OCI-LY3 (cell line): ENCODE results near the gene NUB1.

Experiments used
- H2AFZ ChIP-seq: fragments of 200-600, 300-600 bp; shearing (Covaris generic); 2 replicates; pipeline ENCODE4 v1.6.0; 2014; ENCODE audit warnings: antibody characterized with exemption, low read depth, low read length
- H3K27ac ChIP-seq: fragments of 200-600, 300-600 bp; sonication (generic); 2 replicates; pipeline ENCODE4 v1.5.1; 2014; ENCODE audit warnings: mild to moderate bottlenecking, low read length, moderate library complexity, mixed read lengths
- H3K27me3 ChIP-seq: fragments of 200-600, 300-600 bp; sonication (generic); 2 replicates; pipeline ENCODE4 v1.6.1; 2014; ENCODE audit warnings: low read depth, low read length, mixed read lengths
- H3K36me3 ChIP-seq: fragments of 200-600, 300-600 bp; sonication (generic); replicated peaks from 2 replicates; pipeline ENCODE3; 2014; ENCODE audit warnings: low read depth, low read length, mixed read lengths
- H3K4me1 ChIP-seq: fragments of 300-600, 200-600 bp; sonication (generic); 2 replicates; pipeline ENCODE4 v1.6.1; 2014; ENCODE audit warnings: low read length, mixed read lengths
- H3K4me2 ChIP-seq: fragments of 200-600, 300-600 bp; sonication (generic); 2 replicates; pipeline ENCODE4 v1.6.1; 2014; ENCODE audit warnings: low read length, mixed read lengths
- H3K4me3 ChIP-seq: fragments of 300-600, 200-600 bp; sonication (generic); 2 replicates; pipeline ENCODE4 v1.5.1; 2014; ENCODE audit warnings: antibody characterized with exemption, mild to moderate bottlenecking, low read length, moderate library complexity
- H3K79me2 ChIP-seq: fragments of 300-600, 200-600 bp; shearing (Covaris generic); 2 replicates; pipeline ENCODE4 v1.6.1; 2014; ENCODE audit warnings: mild to moderate bottlenecking, low read length, mixed read lengths
- H3K9ac ChIP-seq: fragments of 300-600, 200-600 bp; shearing (Covaris generic); 2 replicates; pipeline ENCODE4 v1.6.0; 2014; ENCODE audit warnings: mild to moderate bottlenecking, low read length, moderate library complexity
- H3K9me3 ChIP-seq: fragments of 200-600, 300-600 bp; shearing (Covaris generic); 2 replicates; pipeline ENCODE4 v1.6.1; 2014; ENCODE audit warnings: low read length, mixed read lengths; ENCODE audit not compliant: insufficient read depth
- H4K20me1 ChIP-seq: fragments of 200-600, 300-600 bp; sonication (generic); 2 replicates; pipeline ENCODE4 v1.6.1; 2016; ENCODE audit warnings: low read length, mixed read lengths; ENCODE audit not compliant: insufficient read depth
- EZH2phosphoT487 ChIP-seq: fragments of 200-600 bp; shearing (Covaris generic); IDR thresholded peaks from 2 replicates; pipeline ENCODE4 v1.6.1; 2018; ENCODE audit warnings: antibody characterized with exemption, mixed run types, low read depth
- TF ChIP-seq, protein P1 (sequence below): fragments of 200-600, 300-600 bp; sonication (generic); IDR thresholded peaks from 2 replicates; pipeline ENCODE4 v1.5.1; 2014; ENCODE audit warnings: antibody characterized with exemption, low read length, low read depth

The NUB1 gene

DNA sequence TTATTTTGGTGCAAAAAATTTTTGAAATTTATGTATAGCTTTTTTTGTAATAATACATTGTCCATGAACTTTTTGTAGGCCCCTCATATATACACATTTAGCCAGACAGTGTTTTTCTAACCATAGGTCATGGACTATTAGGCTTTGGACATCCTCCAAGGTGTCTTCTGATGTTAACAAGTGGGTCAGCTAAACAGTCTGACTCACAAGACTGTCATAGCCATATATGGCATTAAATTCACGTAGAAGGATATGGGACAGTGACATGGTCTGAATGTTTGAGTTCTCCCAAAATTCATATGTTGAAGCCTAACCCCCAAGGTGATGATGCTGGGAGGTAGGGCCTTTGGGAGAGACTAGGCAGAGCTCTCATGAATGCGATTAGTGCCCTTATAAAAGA, 14.0 kb upstream of the NUB1 start:
- no peaks in the 10 kb centered on the region for H3K9me3 ChIP-seq

DNA sequence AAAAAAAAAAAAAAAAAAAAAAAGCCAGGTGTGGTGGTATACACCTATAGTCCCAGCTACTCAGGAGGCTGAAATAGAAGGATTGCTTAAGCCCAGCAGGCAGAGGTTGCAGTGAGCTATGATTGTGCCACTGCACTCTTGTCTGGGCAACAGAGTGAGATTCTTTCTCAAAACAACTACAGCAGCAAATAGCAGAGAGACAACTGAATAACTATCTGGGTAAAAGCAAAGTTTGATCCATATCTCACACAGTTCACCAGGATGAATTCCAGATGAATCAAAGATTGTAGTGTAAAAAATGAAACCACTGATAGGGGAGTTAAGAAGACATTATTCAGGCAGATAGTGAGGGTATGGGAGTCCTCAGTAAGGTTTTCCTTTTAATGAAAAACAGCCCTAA, 11.4 kb upstream of the NUB1 start:
- Histone ChIP-seq H3K4me3 (no peak overlapping the region), H3K79me2 (no peaks in the 10 kb centered on the region), H3K4me2 (no peak overlapping the region), H4K20me1 (no peaks in the 10 kb centered on the region), H3K9ac (no peak overlapping the region), H3K27ac (no peak overlapping the region), H3K27me3 (peaks cover 7% of the 10 kb centered on the region; the same call in 1 of the 2 replicates), H2AFZ (no peak overlapping the region), H3K36me3 (no peaks in the 10 kb centered on the region), H3K9me3 (no peaks in the 10 kb centered on the region), H3K4me1 (no peaks in the 10 kb centered on the region)
- TF ChIP-seq, protein P1, sequence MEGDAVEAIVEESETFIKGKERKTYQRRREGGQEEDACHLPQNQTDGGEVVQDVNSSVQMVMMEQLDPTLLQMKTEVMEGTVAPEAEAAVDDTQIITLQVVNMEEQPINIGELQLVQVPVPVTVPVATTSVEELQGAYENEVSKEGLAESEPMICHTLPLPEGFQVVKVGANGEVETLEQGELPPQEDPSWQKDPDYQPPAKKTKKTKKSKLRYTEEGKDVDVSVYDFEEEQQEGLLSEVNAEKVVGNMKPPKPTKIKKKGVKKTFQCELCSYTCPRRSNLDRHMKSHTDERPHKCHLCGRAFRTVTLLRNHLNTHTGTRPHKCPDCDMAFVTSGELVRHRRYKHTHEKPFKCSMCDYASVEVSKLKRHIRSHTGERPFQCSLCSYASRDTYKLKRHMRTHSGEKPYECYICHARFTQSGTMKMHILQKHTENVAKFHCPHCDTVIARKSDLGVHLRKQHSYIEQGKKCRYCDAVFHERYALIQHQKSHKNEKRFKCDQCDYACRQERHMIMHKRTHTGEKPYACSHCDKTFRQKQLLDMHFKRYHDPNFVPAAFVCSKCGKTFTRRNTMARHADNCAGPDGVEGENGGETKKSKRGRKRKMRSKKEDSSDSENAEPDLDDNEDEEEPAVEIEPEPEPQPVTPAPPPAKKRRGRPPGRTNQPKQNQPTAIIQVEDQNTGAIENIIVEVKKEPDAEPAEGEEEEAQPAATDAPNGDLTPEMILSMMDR: no peak
- TF ChIP-seq EZH2phosphoT487: no peak

More for the DNA sequence above, 14.0 kb upstream of the NUB1 start:
- Histone ChIP-seq H3K4me2 (no peak overlapping the region), H3K27me3 (peaks cover 19% of the 10 kb centered on the region; the same call in 1 of the 2 replicates), H4K20me1 (no peaks in the 10 kb centered on the region), H3K27ac (no peak overlapping the region), H3K4me1 (no peaks in the 10 kb centered on the region), H3K79me2 (no peaks in the 10 kb centered on the region), H3K4me3 (no peak overlapping the region), H3K9ac (no peak overlapping the region), H2AFZ (no peak overlapping the region), H3K36me3 (no peaks in the 10 kb centered on the region)
- TF ChIP-seq EZH2phosphoT487: no peak
- TF ChIP-seq, protein P1: no peak

DNA sequence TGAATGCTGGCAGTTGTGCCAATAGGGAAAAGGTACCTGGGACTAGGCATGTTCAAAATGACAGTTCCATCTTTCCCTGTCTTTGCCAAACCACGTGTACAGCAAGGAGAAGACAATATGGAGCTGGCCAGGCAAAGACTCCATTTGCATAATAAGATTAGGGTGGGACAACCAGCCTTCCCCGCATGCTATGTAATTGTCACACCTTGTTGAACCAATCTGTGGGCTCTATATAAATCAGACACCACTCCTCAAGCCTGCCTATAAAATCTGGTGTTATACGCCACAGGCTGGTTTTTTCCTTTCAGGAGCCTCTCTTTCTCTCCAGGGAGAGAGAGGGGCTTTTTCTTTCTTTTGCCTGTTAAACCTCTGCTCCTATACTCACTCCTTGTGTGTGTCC, 11.0 kb upstream of the NUB1 start:
- H3K27ac ChIP-seq: no peak overlapping the region
- no peaks in the 10 kb centered on the region for H3K9me3 ChIP-seq
- no peak overlapping the region for H3K4me2 ChIP-seq
- no peak overlapping the region for H3K4me3 ChIP-seq
- H3K79me2 ChIP-seq: no peaks in the 10 kb centered on the region
- TF ChIP-seq, protein P1: no peak
- TF ChIP-seq EZH2phosphoT487: no peak
- H2AFZ ChIP-seq: no peak overlapping the region
- H3K4me1 ChIP-seq: no peaks in the 10 kb centered on the region
- H4K20me1 ChIP-seq: no peaks in the 10 kb centered on the region
- H3K27me3 ChIP-seq: 0 out of 2 replicates have a peak, but pooled peaks cover 5% of the 10 kb centered on the region
- H3K9ac ChIP-seq: no peak overlapping the region
- no peaks in the 10 kb centered on the region for H3K36me3 ChIP-seq

DNA sequence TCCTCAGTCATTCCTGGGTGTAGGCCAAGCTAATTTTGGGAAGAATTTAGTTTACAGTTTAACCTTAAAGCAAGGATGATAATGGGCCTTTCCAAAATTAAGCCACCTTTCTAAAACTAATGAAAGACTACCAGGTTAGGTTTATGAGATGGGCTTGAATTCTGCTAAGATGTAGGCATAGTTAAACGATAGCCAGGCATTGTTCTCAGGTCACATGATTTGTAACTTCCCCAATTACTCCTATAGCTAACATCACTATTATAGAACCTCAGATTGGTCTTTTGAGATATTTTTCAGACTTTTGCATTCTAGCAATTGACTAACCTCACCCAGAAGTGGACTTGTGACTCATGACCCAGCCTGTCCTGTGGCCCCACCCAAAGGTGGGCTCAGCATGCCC, 7.0 kb upstream of the NUB1 start:
- H3K4me1 ChIP-seq: peaks cover 9% of the 10 kb centered on the region
- TF ChIP-seq, protein P1: no peak
- no peak for TF ChIP-seq EZH2phosphoT487

More for the DNA sequence above, 7.0 kb upstream of the NUB1 start:
- H3K4me2 ChIP-seq: no peak overlapping the region
- no peaks in the 10 kb centered on the region for H3K9me3 ChIP-seq
- no peaks in the 10 kb centered on the region for H3K27me3 ChIP-seq
- H3K79me2 ChIP-seq: no peaks in the 10 kb centered on the region
- no peak overlapping the region for H3K27ac ChIP-seq
- H3K4me3 ChIP-seq: no peak overlapping the region
- H2AFZ ChIP-seq: no peak overlapping the region
- no peaks in the 10 kb centered on the region for H4K20me1 ChIP-seq
- H3K36me3 ChIP-seq: no peaks in the 10 kb centered on the region
- no peak overlapping the region for H3K9ac ChIP-seq
